WI38 (cell line): ENCODE measurements around the gene GAD1.

Experiments used
- H3K4me3 ChIP-seq: 2 replicates; pipeline ENCODE4 v1.5.1; 2011; ENCODE audit warnings: low read depth, mild to moderate bottlenecking, control low read depth, low read length
- CTCF ChIP-seq: IDR thresholded peaks from 2 replicates; pipeline ENCODE4 v1.5.1; 2012; ENCODE audit warnings: low read depth, mild to moderate bottlenecking, control low read depth, low read length

Gene GAD1

GRCh38 chr2:170818752-170819470 is 2.2 kb downstream of the GAD1 start:
- no peak overlapping the region for H3K4me3 ChIP-seq
- no peak for TF ChIP-seq CTCF

GRCh38 chr2:170819680-170820664 is 3.3 kb downstream of the GAD1 start:
- H3K4me3 ChIP-seq: no peak overlapping the region
- no peak for TF ChIP-seq CTCF

- H3K4me3 ChIP-seq: peak overlapping the region; percentile 18; the same call in 1 of the 2 replicates
- TF ChIP-seq CTCF: no peak
These were observed 4.3 kb downstream of the GAD1 start for GRCh38 chr2:170820757-170821530.

- no peak overlapping the region for H3K4me3 ChIP-seq
- no peak for TF ChIP-seq CTCF
These were observed 5.0 kb downstream of the GAD1 start for GRCh38 chr2:170821531-170822289.

GRCh38 chr2:170822290-170823087 is 5.8 kb downstream of the GAD1 start:
- H3K4me3 ChIP-seq: no peak overlapping the region

More at GRCh38 chr2:170822290-170823087, 5.8 kb downstream of the GAD1 start:
- TF ChIP-seq CTCF: no peak
